ENCODE results near the gene OR2T2.
"Not testable (repeated sequence)": the region's sequence is repeated elsewhere in the genome, so short reads cannot be mapped to it uniquely, and the experiment has no call there.

GRCh38 chr1:248449821-248450465 lies 4.5 kb downstream of the OR2T2 start:
- not testable (repeated sequence) for TF ChIP-seq DACH1 (IDR thresholded peaks at IDR 0.05; ENCODE audit: partially characterized antibody); EZH2 (IDR thresholded peaks at IDR 0.05; ENCODE audit: borderline replicate concordance, low read depth, low read length); ZNF57 (CRISPR knock-in tag; IDR thresholded peaks at IDR 0.05); GATAD2B (IDR thresholded peaks at IDR 0.05; ENCODE audit: borderline replicate concordance); ZBTB17 (CRISPR knock-in tag; IDR thresholded peaks at IDR 0.05); GTF2F1 (IDR thresholded peaks at IDR 0.05; ENCODE audit: low read depth, low read length); ZKSCAN3 (CRISPR knock-in tag; IDR thresholded peaks at IDR 0.05); YY1 (IDR thresholded peaks at IDR 0.05; ENCODE audit: borderline replicate concordance in 1 of 3, control insufficient read depth in 1 of 3, extremely low read depth in 1 of 3, insufficient read depth in 3 of 3, insufficient read length in 1 of 3, insufficient replicate concordance in 2 of 3, low read depth in 1 of 3, low read length in 2 of 3); ATF1 (CRISPR knock-in tag; IDR thresholded peaks at IDR 0.05); ATF1 (tag; IDR thresholded peaks at IDR 0.05); FOXM1 (IDR thresholded peaks at IDR 0.05; ENCODE audit: low read depth); FOXM1 (CRISPR knock-in tag; IDR thresholded peaks at IDR 0.05; ENCODE audit: low read depth); MAX (CRISPR knock-in tag; IDR thresholded peaks at IDR 0.05); ELK1 (CRISPR knock-in tag; IDR thresholded peaks at IDR 0.05); SP1 (CRISPR knock-in tag; IDR thresholded peaks at IDR 0.05); RAD21 (CRISPR knock-in tag; conservative IDR thresholded peaks at IDR 0.05 in 1 of 2, IDR thresholded peaks at IDR 0.05 in 1 of 2)

All from K562 (cell line).